BE2C (cell line): ENCODE measurements around the gene TRIO.

Source experiments
- DNase-seq: peaks from one replicate; pipeline ENCODE4 v3.0.0-alpha.2; 2020
- H3K27me3 ChIP-seq: fragments of 250-450 bp; sonication (Bioruptor Pico); 2 replicates; pipeline ENCODE4 v1.5.1; 2020; ENCODE audit warnings: mild to moderate bottlenecking
- H3K36me3 ChIP-seq: fragments of 250-450 bp; sonication (Bioruptor Pico); 2 replicates; pipeline ENCODE4 v1.5.1; 2020; ENCODE audit warnings: mild to moderate bottlenecking
- H3K4me1 ChIP-seq: fragments of 250-450 bp; sonication (Bioruptor Pico); 2 replicates; pipeline ENCODE4 v1.5.1; 2020
- H3K4me3 ChIP-seq: 2 replicates; pipeline ENCODE4 v1.5.1; 2011; ENCODE audit warnings: low read depth, low read length
- H3K9me3 ChIP-seq: fragments of 250-450 bp; sonication (Bioruptor Pico); 2 replicates; pipeline ENCODE4 v1.5.1; 2020
- TF ChIP-seq, protein P1 (sequence below): IDR thresholded peaks from 2 replicates; pipeline ENCODE4 v1.5.1; 2012; ENCODE audit warnings: mild to moderate bottlenecking, low read depth, low read length

TRIO gene

GRCh38 chr5:14276380-14276779 lies 133.2 kb downstream of the TRIO start:
- TF ChIP-seq, protein P1, sequence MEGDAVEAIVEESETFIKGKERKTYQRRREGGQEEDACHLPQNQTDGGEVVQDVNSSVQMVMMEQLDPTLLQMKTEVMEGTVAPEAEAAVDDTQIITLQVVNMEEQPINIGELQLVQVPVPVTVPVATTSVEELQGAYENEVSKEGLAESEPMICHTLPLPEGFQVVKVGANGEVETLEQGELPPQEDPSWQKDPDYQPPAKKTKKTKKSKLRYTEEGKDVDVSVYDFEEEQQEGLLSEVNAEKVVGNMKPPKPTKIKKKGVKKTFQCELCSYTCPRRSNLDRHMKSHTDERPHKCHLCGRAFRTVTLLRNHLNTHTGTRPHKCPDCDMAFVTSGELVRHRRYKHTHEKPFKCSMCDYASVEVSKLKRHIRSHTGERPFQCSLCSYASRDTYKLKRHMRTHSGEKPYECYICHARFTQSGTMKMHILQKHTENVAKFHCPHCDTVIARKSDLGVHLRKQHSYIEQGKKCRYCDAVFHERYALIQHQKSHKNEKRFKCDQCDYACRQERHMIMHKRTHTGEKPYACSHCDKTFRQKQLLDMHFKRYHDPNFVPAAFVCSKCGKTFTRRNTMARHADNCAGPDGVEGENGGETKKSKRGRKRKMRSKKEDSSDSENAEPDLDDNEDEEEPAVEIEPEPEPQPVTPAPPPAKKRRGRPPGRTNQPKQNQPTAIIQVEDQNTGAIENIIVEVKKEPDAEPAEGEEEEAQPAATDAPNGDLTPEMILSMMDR: no peak
- DNase-seq: no peak
- no peaks in the 10 kb centered on the region for H3K27me3 ChIP-seq
- H3K4me1 ChIP-seq: peaks cover 3% of the 10 kb centered on the region; the same call in 1 of the 2 replicates
- no peaks in the 10 kb centered on the region for H3K9me3 ChIP-seq
- H3K4me3 ChIP-seq: no peak overlapping the region
- H3K36me3 ChIP-seq: peaks cover 10% of the 10 kb centered on the region

DNA sequence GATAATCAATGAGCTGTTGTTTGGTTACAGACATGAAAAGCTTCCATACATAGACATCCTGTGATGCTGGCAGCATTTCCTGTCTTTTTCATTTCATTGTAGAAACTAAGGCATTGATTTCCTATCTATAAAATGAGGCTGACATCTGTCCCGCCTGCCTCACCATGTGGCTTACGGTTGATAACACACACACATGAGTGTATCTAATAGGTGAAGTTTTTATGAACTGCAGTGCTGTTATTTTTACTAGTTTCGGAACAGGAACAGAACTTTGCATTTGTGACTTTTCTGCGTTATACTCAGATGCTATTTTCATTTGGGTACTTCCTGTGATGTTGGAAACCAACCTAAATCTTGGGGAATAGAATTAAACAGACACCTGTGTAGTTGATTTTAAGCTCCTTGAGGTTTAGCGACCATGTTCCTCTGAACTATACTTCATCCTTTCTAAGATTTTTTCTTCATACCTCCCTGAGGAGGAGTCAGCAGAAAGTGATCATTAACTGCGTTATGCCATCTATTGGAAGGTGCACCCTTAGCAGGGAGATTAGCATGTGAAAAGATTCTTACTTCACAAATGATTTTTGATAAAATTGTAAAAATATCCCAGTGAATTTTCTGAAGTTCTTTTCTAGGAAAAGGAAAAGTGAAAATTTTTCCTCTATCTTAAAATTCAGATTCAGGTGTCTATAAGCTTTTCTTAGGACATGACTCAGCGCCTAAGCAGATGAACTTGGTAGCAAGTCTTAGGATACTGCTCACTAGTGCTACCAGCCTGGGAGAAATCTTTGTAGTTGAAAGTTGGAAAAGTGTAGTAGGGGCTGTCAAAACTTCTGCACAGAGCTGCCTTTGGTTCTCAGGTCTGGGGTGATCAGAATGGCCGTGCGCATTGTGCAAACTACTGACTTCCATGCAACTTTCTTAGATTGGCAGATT lies 134.5 kb downstream of the TRIO start:
- no peaks in the 10 kb centered on the region for H3K27me3 ChIP-seq
- DNase-seq: no peak
- TF ChIP-seq, protein P1: no peak
- H3K36me3 ChIP-seq: peaks cover 10% of the 10 kb centered on the region
- H3K9me3 ChIP-seq: no peaks in the 10 kb centered on the region
- no peak overlapping the region for H3K4me3 ChIP-seq
- H3K4me1 ChIP-seq: peaks cover 7% of the 10 kb centered on the region

GRCh38 chr5:14280294-14280854 lies 137.2 kb downstream of the TRIO start:
- H3K27me3 ChIP-seq: no peaks in the 10 kb centered on the region
- H3K4me1 ChIP-seq: peaks cover 15% of the 10 kb centered on the region
- H3K9me3 ChIP-seq: no peaks in the 10 kb centered on the region
- peaks cover 14% of the 10 kb centered on the region for H3K36me3 ChIP-seq
- TF ChIP-seq, protein P1: no peak
- DNase-seq: no peak
- H3K4me3 ChIP-seq: no peak overlapping the region

- DNase-seq: no peak
- TF ChIP-seq, protein P1: no peak
- Histone ChIP-seq H3K9me3 (no peaks in the 10 kb centered on the region), H3K4me3 (no peak overlapping the region), H3K36me3 (peaks cover 10% of the 10 kb centered on the region), H3K4me1 (peaks cover 15% of the 10 kb centered on the region), H3K27me3 (no peaks in the 10 kb centered on the region)
Measured at GRCh38 chr5:14281746-14282181, 138.6 kb downstream of the TRIO start.

DNA sequence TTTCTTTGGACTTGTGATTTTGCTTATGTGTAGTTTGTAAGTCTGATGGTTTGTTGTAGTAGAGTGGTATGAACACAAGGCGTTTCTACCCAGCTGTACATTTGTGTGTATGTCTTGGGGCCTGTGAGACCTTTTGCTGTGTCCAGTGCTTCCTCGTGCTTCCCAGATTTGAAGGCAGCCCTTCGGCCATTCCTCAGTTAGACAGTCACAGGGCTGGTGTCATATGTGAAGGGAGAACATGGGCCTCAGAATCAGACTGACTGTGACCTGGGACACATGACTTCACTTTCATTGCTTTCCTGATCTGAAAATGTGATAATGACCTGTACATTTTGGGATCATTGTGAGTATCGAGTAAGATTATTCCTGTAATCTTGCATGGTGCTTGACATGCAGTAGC lies 140.0 kb downstream of the TRIO start:
- no peaks in the 10 kb centered on the region for H3K9me3 ChIP-seq
- TF ChIP-seq, protein P1: no peak
- H3K4me3 ChIP-seq: no peak overlapping the region
- peaks cover 10% of the 10 kb centered on the region for H3K36me3 ChIP-seq
- no peaks in the 10 kb centered on the region for H3K27me3 ChIP-seq
- peaks cover 15% of the 10 kb centered on the region for H3K4me1 ChIP-seq
- DNase-seq: no peak
